Adrenal gland (tissue), 12 donors: ENCODE measurements around the gene DHODH. TPM values are rescaled to one million over a fixed set of nuclear protein-coding genes. Genes with fewer than 3 reads are reported as not detected.

Source experiments
- DNase-seq, 7 donors: peaks; one replicate each; pipeline ENCODE4 v3.0.0-alpha.2; 2019 to 2020
- H3K27ac ChIP-seq, 5 donors: fragments of 200-600 bp; sonication (generic) in 4 of 5; 1 replicate in 3 of 5; 2 replicates in 2 of 5; pipeline versions ENCODE4 v1.5.1 to v1.8.0; 2016 to 2020; ENCODE audit warnings: mild to moderate bottlenecking in 1 of 5
- H3K27me3 ChIP-seq: fragments of 200-600 bp; 2 replicates; pipeline ENCODE4 v1.8.0; 2021
- H3K36me3 ChIP-seq, 2 donors: fragments of 200-600 bp; replicated peaks in 1 of 2; 1 replicate in 1 of 2; 2 replicates in 1 of 2; pipeline versions ENCODE4 v1.5.1 to v1.8.0; 2018 to 2022
- H3K4me1 ChIP-seq, 2 donors: fragments of 200-600 bp; replicated peaks in 1 of 2; 1 replicate in 1 of 2; 2 replicates in 1 of 2; pipeline versions ENCODE4 v1.5.1 to v1.8.0; 2018 to 2021
- H3K4me3 ChIP-seq, 4 donors: fragments of 200-600 bp; sonication (generic) in 3 of 4; one replicate each; pipeline ENCODE4 v1.5.1; 2016 to 2018
- H3K9me3 ChIP-seq, 3 donors: fragments of 200-600 bp; sonication (generic) in 1 of 3; replicated peaks in 1 of 3; 1 replicate in 2 of 3; 2 replicates in 1 of 3; pipeline versions ENCODE4 v1.5.1 to v1.8.0; 2016 to 2021
- CTCF ChIP-seq, 6 experiments: fragments of 450-650 bp in 4 of 6; fragments of 200-600 bp in 2 of 6; sonication (generic) in 1 of 6; IDR thresholded peaks; 1 replicate in 5 of 6; 2 replicates in 1 of 6; pipeline versions ENCODE4 v1.5.1 to v1.8.0; 2016 to 2021; ENCODE audit warnings: antibody characterized with exemption in 6 of 6, mild to moderate bottlenecking in 2 of 6, moderate library complexity in 1 of 6
- POLR2A ChIP-seq, 2 donors: fragments of 450-650 bp; IDR thresholded peaks; one replicate each; pipeline ENCODE4 v1.6.1; 2017; ENCODE audit warnings: antibody characterized with exemption in 2 of 2, mild to moderate bottlenecking in 2 of 2, moderate library complexity in 1 of 2
- WGBS, 4 donors: extraction: QIAGEN DNeasy Blood & Tissue Kit in 2 of 4; methylation state at CpG; one replicate each; pipeline versions ENCODE4 v1.1.5 to v1.1.7; 2013 to 2017; 5-methylcytosine and 5-hydroxymethylcytosine counted together
- intact Hi-C, 2 donors: fragments of 100-400 bp; cut with DNase I; formaldehyde crosslinking; loops; one replicate each; pipeline versions ENCODE4 v1.14.1 to v1.15.0; 2022 to 2023
- polyA plus RNA-seq, 3 donors: library from polyadenylated mRNA; stranded (reverse); fragments of 200-250 nt in 2 of 3; fragments of 350-450 nt in 1 of 3; fragmentation: Illumina TruSeq in 1 of 3; extraction: RNeasy Lipid Tissue Mini Kit (QIAGEN cat#74804) in 1 of 3; gene quantifications; one replicate each; pipeline ENCODE4 v1.2.3, GENCODE V29; 2013 to 2014
- total RNA-seq, 9 donors: library from RNA; depleted of rRNA in 4 of 9; stranded (reverse); fragments of >200 nt in 4 of 9; fragments of 120-200 nt in 1 of 9; fragmentation: NEBNext Ultra II Directional in 1 of 9; extraction: Animal tissue kit (Norgen Biotek cat#: 25700) in 1 of 9; gene quantifications; one replicate each; pipeline versions ENCODE4 v1.1.0 to v1.2.4, GENCODE V29; 2013 to 2023
- donor health status: healthy with polysubstance abuse.
- donor health status: Bipolar disorder and iron deficiency.
- donor health status: DM: yes; HTN: yes; CAD: no.
- donor health status: DM: no; HTN: no; CAD: no.
- donor health status: DM: no; HTN: no; CAD: no.
- donor health status: DM: yes; HTN: yes; CAD: no.

The DHODH gene
- total and polyA plus RNA-seq, 12 donors, result 1.9 to 11.3 (median 7.9) TPM

- Histone ChIP-seq H3K9me3 (no peaks in the 10 kb centered on the region), H3K4me1 (no peaks in the 10 kb centered on the region), H3K4me3 (no peak overlapping the region), H3K27ac (no peak overlapping the region), H3K27me3 (no peaks in the 10 kb centered on the region), H3K36me3 (no peaks in the 10 kb centered on the region)
- TF ChIP-seq POLR2A (IDR thresholded peaks at IDR 0.05) (no peak), CTCF (IDR thresholded peaks at IDR 0.05) (no peak)
- DNase-seq, result no peak
- intact Hi-C loops, result no loop called here
- WGBS, 4 donors, result 88 to 100% (median 91%) methylated on average over 2 to 3 of the region's 3 CpGs
Observed at GRCh38 chr16:71972356-71972755, 36.2 kb upstream of the DHODH start.

- no peaks in the 10 kb centered on the region for H3K27me3 ChIP-seq
- no peak for TF ChIP-seq POLR2A (IDR thresholded peaks at IDR 0.05)
- WGBS, 4 donors, result 84 to 91% (median 88%) methylated on average over 9 of the region's 9 CpGs
- H3K36me3 ChIP-seq, result no peaks in the 10 kb centered on the region
- intact Hi-C loops, result no loop called here
- no peak overlapping the region for H3K27ac ChIP-seq
- H3K4me3 ChIP-seq, result no peak overlapping the region
- DNase-seq, result no peak
- no peaks in the 10 kb centered on the region for H3K9me3 ChIP-seq
- H3K4me1 ChIP-seq, result no peaks in the 10 kb centered on the region
Observed at GRCh38 chr16:71973001-71973400, 35.5 kb upstream of the DHODH start.

GRCh38 chr16:71974068-71974818, 34.3 kb upstream of the DHODH start:
- Histone ChIP-seq H3K4me3 (no peak overlapping the region), H3K9me3 (no peaks in the 10 kb centered on the region), H3K4me1 (no peaks in the 10 kb centered on the region), H3K36me3 (no peaks in the 10 kb centered on the region), H3K27me3 (no peaks in the 10 kb centered on the region), H3K27ac (no peak overlapping the region)
- WGBS, 4 donors, result 84 to 90% (median 89%) methylated on average over 15 of the region's 15 CpGs
- intact Hi-C loops, result no loop called here
- DNase-seq, result no peak
- TF ChIP-seq POLR2A (IDR thresholded peaks at IDR 0.05) (no peak), CTCF (IDR thresholded peaks at IDR 0.05) (no peak)

GRCh38 chr16:71985262-71985974, 23.1 kb upstream of the DHODH start:
- WGBS, 4 donors, result 79 to 83% (median 82%) methylated on average over 9 of the region's 9 CpGs

More at GRCh38 chr16:71985262-71985974, 23.1 kb upstream of the DHODH start:
- Histone ChIP-seq H3K36me3 (no peaks in the 10 kb centered on the region), H3K27me3 (no peaks in the 10 kb centered on the region), H3K4me1 (no peaks in the 10 kb centered on the region), H3K27ac (no peak overlapping the region), H3K9me3 (no peaks in the 10 kb centered on the region), H3K4me3 (no peak overlapping the region)
- intact Hi-C loops, result no loop called here
- no peak for TF ChIP-seq POLR2A (IDR thresholded peaks at IDR 0.05)
- TF ChIP-seq CTCF (IDR thresholded peaks at IDR 0.05), result no peak
- DNase-seq, result no peak
